Fibroblast of mammary gland (primary cell): ENCODE measurements around the gene AKIP1.

Experiments used
- DNase-seq: peaks from one replicate; pipeline ENCODE4 v3.0.0-alpha.2; 2010; ENCODE audit warnings: low read depth
- H3K4me3 ChIP-seq: 2 replicates; pipeline ENCODE4 v1.5.1; 2011; ENCODE audit warnings: low read depth, mild to moderate bottlenecking, low read length, moderate library complexity; ENCODE audit not compliant: control insufficient read depth
- CTCF ChIP-seq: conservative IDR thresholded peaks from 2 replicates; pipeline ENCODE4 v1.5.1; 2011; ENCODE audit warnings: low read depth, low read length, inconsistent platforms; ENCODE audit not compliant: control insufficient read depth, insufficient read depth

Gene AKIP1

GRCh38 chr11:8967184-8967583, 56.2 kb downstream of the AKIP1 start:
- no peak for TF ChIP-seq CTCF
- H3K4me3 ChIP-seq: no peak overlapping the region
- DNase-seq: no peak
